Activated CD4-positive, CD25-positive, alpha-beta regulatory T cell (primary cell): ENCODE results near the gene MAP3K7CL.

Experiments used
- DNase-seq, 4 experiments: peaks; one replicate each; lab custom pipeline; 2025; lab: John Stamatoyannopoulos, UW

Gene MAP3K7CL

DNA sequence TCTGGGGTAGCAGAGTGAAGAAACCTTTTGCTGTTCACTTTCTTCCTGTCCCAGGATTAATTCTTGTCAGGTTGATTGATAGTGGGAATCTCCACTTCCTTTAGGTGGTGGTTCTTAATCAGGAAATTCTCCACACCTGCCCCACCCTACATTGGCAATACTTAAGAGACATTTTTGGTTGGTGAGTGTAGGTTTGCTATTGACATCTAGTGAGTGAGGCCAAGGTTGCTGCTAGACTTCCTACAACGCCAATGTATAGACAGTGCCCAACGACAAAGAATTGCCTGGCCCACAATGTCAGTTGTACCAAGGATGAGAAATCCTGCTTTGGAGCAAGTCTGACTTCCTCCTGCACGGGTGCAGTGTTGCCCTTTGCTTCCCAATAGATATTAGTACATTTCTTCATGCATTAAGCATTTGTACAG is 38.5 kb downstream of the MAP3K7CL start:
- DNase-seq: no peak

DNA sequence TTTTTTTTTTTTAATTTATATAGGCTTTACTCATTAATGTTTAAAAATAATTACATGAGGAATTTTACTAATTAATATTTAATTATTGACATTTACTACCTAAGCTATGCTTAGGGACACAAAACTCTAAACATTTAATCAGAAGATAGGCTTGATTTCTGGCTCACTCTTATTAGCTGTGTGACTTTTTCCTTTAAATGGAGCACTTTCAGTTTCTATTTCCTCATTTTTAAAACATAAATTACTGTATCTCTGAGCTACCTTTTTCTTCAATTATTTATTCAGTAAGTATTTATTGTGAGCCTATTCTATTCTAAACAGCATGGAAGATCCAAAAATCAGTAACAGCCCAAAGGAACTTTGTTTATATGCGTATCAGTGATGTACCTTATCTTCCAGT is 40.5 kb downstream of the MAP3K7CL start:
- no peak for DNase-seq

DNA sequence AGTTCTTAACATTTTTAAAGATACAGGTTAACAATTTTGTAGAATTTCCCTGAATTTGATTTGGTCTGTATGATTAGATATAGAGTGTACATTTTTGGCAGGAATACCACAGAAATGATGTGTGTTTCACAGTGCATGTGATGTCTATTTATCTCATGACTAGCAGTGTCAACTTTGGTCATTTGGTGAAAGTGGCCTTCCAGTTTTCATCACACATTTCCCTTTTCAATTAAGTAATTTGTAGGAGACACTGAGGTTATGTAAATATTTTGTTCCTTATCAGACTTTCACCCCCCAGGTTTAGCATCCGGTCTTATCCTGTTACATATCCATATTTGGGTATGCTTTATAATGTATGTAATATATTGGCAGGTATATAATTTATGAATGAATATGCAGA is 41.8 kb downstream of the MAP3K7CL start:
- DNase-seq: no peak

DNA sequence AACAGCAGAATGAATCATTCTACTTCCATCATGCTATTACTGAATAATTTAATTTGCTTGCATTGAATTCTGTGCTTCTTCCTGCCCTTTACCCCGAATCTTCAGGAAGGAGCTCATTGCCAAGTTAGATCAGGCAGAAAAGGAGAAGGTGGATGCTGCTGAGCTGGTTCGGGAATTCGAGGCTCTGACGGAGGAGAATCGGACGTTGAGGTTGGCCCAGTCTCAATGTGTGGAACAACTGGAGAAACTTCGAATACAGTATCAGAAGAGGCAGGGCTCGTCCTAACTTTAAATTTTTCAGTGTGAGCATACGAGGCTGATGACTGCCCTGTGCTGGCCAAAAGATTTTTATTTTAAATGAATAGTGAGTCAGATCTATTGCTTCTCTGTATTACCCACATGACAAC is 44.2 kb downstream of the MAP3K7CL start:
- DNase-seq: no peak

DNA sequence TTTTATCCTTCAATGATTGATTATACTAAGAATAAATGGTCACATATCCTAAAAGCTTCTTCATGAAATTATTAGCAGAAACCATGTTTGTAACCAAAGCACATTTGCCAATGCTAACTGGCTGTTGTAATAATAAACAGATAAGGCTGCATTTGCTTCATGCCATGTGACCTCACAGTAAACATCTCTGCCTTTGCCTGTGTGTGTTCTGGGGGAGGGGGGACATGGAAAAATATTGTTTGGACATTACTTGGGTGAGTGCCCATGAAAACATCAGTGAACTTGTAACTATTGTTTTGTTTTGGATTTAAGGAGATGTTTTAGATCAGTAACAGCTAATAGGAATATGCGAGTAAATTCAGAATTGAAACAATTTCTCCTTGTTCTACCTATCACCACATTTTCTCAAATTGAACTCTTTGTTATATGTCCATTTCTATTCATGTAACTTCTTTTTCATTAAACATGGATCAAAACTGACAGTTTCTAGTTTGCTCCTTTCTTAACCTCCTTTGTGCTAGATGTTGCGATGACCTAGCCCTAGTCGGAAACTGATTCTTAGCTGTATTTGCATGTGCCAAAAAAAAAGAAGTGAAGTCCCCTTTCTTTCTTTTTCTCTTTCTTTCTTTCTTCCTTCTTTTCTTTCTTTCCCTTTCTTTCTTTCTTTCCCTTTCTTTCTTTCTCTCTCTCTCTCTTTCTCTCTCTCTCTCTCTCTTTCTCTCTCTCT is 45.1 kb downstream of the MAP3K7CL start:
- no peak for DNase-seq

DNA sequence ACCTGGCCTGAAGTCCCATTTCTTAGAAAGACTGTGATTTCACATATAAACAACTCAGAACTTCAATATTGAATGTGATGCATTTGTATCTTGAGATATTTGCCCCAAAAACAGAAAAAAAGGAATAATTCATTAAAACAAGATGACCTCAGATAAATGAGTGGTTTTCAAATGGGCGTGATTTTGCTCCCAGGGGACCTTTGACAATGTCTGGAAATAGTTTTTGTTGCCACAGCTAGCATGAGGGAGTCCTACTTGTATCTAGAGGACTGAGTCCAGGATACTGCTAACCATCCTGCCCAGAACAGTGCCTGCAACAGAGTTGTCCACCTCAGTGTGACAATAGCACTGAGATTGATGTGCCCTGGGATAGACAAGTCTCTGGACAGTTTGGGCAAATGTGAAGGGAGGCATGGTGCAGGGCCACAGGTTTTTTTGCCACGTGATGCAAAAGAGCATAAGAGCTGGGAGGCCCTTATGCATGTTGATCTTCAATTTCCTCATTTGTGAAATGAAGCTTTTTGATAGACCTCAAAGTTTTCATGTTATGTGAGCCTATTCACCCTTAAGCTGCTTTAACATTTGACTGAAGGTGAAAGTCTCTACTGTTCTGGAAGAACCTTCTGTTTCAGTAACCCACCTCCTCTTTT is 46.2 kb downstream of the MAP3K7CL start:
- DNase-seq: no peak

DNA sequence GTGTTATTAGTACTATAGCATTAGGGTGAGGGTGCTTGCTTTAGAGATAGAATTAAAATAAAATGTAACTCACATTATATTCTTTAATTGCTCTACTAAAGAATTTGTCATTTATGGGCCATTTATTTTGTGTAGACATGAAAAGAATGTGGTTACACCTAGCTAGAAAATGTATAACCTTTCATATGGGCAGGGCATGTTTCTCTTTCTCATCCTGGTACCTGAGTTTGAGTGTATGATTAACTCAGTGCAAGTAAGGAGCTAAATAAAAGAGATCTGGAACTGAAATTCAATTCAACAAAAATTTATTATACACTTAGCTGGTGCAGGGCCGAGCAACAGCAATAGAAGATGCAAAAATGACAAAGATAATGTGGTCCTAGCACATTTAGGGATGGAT is 47.4 kb downstream of the MAP3K7CL start:
- DNase-seq: no peak

DNA sequence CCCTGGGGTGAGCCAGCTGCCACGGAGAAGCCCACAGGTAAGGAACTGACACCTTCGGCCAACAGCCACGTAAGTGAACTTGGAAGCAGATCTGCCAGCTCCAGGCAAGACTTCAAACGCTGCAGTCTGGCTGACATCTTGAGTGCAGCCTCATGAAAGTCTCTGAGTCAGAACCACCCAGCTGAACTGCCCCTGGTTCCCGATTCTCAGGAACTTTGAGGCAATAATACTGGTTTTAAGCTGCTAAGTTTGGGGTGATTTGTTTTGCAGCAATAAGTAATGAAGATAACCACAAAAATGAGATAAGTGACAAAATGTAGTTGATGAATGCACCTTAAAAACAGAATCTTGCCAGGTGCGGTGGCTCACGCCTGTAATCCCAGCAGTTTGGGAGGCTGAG is 48.5 kb downstream of the MAP3K7CL start:
- no peak for DNase-seq

DNA sequence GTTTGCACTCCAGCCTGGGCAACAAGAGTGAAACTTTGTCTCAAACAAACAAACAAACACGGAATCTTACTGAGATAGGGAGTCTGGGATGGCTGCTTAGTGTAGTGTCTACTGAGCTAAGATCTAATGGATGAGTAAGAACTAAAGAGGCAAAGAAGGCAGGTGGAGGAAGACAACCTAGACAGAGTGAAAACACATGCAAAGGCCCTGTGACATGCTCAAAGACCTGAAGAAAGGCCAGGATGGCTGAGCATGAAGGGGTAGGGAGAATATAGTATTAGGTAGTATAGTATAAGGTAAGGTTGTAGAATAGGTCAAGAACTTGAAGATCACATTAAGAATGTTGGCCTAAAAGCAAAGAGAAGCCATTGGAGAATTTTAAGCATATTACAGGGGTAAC is 49.1 kb downstream of the MAP3K7CL start:
- no peak for DNase-seq

DNA sequence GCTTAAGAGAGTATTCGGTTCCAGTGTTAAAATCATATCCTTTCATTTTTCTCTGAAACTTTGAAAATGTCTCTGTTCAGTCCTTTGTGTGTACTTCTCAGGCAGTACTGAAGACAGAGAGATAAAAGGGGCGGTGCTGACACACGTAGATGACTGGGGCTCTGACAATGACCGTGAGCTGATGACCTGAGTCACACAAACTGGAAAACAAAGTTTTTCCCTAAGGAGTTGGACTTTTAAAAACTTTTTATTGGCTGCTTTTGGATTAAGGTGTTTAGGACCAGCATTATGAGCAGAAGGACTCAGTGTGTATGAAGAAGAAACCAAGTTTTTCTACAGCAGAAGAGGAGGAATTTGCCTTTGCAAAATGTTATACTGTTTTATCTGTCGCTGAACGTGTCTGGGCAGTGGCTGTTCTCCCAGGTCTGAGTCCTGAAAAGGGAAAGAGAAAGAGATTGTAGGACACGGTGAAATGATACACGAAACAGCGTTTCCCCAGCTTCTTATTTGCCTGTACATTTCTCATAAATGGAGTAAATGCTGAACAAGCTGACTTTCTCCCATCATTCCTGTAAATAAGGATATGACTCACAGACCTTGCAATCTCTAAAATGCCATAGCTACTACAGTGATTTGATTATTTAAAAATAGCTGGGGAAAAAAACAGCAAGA is 51.5 kb downstream of the MAP3K7CL start:
- DNase-seq: no peak

DNA sequence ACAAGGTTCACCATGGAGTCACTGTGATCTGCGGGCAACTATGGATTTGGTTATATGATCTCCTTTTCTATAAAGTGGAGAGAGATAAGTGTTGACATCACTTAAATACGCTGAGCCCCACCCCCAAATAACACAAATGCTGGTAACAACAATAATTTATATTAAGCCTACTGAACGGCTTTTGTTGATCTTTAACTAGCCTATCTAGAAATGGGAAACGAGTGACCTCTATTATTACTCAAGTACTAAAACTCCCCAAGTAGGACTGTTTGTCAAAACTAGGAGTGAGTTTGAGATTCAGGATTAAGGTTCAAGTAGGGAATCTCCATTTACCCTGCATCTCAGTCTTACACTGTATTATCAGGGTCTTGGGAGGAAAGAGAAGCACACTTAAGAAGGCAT is 52.2 kb downstream of the MAP3K7CL start:
- DNase-seq: no peak

DNA sequence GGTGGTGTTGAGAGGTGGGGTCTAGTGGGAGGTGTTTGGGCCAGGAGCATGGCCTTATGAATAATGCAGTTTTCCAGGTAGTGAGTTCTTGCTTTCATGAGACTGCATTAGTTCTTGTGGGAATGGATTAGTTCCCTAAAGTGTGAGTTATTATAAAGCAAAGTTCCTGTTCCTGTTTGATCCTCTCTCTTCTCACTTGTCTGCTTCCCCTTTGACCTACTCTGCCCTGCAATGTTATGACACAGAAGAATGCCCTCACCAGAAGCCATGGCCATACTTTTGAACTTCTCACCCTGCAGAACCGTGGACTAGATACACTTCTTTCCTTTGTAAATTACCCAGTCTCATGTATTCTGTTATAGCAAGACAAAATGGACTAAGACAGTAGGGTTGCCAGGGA is 53.6 kb downstream of the MAP3K7CL start:
- DNase-seq: no peak

DNA sequence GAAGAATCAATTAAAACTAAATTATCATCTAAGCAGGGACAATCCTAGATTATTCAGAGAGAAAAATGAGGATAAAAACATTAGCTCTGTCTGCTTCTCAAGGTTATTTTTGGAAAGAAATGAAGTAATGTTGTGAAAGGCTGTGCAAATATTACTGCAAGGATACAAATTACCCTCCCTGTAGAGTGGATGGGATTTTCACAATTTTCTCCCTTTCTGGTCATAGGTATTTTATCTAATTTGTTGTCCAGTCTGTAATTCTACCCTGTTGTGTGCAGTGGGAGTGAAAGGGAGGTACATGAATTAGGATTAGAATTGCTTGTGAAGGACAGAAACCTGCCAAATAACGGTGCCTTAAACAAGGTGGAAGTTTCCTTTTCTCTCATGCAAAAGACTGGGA is 54.7 kb downstream of the MAP3K7CL start:
- no peak for DNase-seq

DNA sequence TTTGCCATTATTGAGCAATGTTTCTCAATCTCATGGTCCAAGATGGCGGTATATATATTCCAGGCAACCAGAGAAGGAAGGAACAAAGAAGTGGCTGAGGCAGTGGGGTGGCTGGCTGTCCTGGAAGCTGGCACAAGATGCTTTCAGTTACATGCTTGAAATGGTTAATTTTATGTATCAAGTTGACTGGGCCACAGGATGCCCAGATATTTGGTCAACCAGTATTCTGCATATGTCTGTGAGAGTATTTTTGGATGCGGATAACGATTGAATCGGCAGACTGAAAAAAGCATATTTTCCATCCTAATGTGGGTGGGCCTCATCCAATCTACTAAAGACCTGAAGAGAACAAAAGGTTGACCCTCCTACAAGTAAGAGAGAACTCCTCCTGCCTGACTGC is 55.2 kb downstream of the MAP3K7CL start:
- no peak for DNase-seq

DNA sequence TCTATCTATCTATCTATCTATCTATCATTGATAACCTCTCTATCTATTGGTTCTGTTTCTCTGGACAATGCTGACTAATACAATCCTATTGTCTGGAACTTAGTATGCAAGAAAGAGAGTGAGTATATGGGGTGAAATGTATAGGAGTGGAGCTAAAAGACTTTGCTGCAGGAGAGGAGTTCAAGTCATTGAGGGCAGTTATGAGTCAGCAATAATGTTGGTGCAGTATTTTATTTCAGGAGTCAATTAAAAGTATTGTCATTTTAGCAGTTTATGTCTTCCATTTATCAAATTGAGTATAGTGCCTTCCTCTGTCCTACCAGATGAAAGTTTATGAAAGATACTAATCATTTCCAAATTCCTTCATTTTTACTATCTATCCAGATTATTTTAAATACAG is 55.8 kb downstream of the MAP3K7CL start:
- no peak for DNase-seq

DNA sequence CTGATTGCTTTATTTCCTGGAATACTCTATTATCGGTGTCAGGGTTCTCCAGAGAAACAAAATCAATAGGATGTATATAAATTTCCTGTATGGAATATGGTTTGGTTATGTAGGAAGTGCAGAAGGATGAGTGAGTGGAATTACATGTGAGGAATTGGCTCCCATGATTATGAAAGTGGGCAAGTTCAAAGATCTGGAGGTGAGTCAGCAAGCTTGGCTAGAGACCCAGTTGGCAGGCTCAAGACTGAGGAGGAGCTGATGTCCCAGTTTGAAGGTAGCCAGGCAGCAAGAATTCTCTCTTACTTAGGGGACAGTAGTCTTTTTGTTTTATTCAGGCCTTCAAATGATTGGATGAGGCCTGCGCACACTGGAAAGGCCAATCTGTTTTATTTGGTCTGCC is 57.5 kb downstream of the MAP3K7CL start:
- DNase-seq: no peak

DNA sequence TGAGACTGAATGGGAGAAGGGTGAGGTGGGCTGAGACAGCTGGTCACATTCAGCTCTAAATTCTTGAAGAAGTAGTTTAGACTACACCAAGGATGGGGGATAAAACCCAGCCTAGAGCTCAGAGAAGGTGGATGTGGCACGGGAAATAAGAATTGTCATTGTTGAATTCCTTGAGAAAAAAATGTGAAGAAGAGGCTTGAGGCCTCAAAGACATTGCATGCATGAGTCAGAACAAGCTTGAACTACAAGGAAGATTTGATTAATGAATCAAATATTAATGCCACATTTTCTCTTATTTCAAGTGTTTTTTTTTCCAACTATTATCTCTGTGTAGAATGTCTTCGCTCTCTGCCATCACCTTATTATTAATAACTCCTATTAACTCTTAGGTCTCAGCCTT is 58.9 kb downstream of the MAP3K7CL start:
- DNase-seq: no peak

DNA sequence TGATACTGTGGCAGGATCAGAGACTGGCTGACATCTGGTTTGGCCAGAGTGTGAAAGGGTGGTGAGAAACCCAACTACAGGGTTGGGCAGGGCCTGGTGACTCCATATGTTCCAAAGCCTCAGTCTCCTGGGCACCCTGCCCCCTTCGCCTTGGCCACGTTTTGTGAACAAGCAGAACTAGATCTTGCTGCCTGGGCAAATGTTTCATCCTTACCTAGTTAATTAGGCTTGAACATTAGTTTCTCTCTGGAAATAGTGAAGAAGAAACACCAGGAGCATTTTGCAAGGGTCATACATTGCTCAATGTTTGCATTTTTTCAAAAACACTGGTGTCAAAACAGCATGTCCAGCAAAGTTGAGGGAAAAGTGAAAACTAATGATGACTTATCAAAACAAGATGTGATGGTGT is 60.5 kb downstream of the MAP3K7CL start:
- DNase-seq: no peak

DNA sequence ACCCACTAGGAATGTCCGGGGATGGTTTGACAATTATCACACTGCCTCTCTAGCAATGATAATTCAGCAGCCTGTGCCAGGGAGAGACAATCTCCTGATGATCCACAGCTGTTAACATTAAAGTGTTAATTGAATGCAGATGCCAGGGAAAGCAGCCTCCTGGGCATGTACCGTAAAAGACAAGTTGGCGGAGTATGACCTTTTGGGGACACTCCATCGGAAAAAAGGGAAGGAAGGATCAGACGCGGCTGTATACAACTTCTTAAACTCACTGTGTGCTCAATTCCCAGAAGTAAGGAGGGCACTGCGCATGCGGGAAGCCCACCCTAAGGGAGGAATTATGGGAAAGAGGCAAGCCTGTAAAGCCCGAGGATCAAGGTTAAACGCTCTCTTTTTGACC is 62.6 kb downstream of the MAP3K7CL start:
- no peak for DNase-seq

DNA sequence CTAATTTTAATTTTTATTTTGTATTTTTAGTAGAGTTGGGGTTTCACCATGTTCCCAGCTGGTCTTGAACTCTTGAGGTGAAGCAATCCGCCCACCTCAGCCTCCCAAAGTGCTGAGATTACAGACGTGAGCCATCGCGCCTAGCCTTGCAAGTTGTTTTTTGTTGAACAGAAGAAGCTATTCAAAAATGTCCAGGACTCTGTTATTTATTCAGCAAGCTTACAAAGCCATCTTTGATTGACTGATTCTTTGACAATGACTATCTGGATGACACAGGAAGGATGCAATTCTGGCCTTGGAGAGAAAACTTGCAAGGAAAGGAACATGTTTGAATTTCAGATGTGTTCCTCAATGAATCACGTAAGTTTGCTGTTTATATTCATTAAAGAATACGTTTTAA is 63.5 kb downstream of the MAP3K7CL start:
- DNase-seq: no peak

DNA sequence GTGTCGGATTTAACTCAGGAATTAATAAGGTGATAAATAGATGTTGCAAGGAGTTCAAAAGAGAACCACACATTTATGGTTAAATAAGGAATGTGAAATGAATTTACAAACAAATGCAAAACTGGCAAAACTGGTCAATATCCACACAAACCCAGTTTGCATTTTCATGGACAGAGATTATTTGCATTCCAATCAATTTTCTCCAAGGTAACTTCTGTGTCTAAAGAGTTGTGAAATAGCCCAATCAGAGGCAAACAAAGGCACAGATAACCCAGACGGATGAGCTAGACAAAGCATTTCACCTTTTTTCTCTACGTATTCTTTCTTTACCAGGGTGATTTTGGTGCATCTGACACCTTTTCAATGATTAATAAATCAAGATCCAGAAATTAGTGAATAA is 63.9 kb downstream of the MAP3K7CL start:
- no peak for DNase-seq

DNA sequence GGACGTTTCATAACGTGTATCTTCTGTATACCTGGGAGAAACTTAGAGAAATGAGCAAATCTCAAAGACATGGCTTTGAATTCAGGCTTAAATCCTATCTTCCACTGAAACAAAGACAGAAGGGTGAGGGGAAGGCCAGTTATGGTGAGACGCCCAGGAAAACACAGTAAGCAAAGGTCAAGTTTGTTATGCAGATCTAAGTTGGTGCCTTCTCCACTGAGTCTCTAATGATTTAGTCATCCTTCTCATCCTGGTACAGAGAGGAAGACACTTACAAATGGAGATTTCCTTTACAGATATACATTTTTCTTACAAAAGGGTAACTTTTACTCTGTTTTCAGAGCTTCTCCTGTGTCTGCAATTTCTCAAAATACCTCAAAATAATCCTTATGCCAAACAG is 64.4 kb downstream of the MAP3K7CL start:
- DNase-seq: no peak

DNA sequence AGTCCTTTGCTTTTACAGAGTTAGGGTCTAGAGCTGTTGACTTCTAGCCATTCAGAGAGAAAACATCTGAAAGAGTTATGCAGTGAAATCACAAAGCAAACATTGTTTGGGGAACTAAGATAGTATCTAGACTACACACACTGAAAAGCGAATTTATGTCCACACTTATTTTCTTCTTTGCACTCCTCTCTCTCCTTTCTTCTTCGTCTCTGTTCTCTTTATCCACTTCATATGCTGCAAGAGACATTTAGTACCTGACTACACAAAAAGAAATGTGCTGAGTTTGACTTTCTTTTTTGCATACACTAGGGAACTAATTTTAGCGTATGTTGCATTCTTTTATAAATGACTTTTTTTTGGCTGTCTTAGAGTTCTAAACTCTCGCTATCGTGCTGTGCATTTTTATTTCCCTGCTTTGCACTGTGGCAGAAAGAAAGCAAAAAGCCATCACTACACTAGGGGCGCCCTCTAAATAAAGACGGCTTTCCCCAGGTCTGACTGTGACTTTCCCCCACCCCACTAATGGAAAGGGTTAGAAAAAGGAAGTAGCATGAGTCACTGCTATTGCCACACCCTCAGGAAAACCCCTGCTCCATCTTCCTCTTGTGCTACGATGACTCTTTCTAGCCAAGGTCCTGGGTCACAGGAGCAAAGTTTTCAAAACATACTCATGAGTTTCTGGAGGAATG is 65.7 kb downstream of the MAP3K7CL start:
- peak; percentile 13 to 33 (median 24) for DNase-seq
